ENCODE measurements around the gene PNKP. TPM values are rescaled to one million over a fixed set of nuclear protein-coding genes. Genes with fewer than 3 reads are reported as not detected.
A peak's percentile ranks its signal among the peaks of the same experiment; 100 is the strongest.

PNKP gene
- total RNA-seq, 1 donor from 2014 or later: 69.3 TPM

DNA sequence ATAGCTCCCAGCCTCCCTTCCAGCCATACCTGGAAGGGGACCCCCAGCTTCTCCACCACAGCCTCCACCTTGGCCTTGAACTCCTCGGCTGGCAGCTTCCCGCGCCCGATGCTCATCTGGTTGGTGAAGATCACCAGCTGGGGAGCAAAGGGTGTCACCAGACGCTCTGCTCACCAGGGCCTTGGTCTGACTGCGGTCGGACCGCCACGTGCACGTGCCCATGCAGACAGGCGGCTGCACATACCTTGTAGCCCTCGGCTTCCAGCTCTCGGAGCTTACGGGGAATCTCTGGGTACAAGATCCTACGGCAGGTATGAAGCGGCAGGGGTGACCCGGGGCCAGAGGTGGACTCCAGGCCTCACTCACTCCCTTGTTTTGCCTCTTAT lies 3.4 kb downstream of the PNKP start:
- Histone ChIP-seq H3K4me3 (ENCODE audit: low read depth, low read length) (no peak overlapping the region), H3K36me3 (ENCODE audit: control insufficient read depth, insufficient read depth, low read length) (peaks cover 10% of the 10 kb centered on the region), H3K27me3 (ENCODE audit: control insufficient read depth, insufficient read depth, low read length) (no peaks in the 10 kb centered on the region)
- TF ChIP-seq, protein P1, sequence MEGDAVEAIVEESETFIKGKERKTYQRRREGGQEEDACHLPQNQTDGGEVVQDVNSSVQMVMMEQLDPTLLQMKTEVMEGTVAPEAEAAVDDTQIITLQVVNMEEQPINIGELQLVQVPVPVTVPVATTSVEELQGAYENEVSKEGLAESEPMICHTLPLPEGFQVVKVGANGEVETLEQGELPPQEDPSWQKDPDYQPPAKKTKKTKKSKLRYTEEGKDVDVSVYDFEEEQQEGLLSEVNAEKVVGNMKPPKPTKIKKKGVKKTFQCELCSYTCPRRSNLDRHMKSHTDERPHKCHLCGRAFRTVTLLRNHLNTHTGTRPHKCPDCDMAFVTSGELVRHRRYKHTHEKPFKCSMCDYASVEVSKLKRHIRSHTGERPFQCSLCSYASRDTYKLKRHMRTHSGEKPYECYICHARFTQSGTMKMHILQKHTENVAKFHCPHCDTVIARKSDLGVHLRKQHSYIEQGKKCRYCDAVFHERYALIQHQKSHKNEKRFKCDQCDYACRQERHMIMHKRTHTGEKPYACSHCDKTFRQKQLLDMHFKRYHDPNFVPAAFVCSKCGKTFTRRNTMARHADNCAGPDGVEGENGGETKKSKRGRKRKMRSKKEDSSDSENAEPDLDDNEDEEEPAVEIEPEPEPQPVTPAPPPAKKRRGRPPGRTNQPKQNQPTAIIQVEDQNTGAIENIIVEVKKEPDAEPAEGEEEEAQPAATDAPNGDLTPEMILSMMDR (IDR thresholded peaks at IDR 0.05; ENCODE audit: insufficient read depth, low read length, poor library complexity, severe bottlenecking): no peak
- no peak for DNase-seq (ENCODE audit: low read depth)

DNA sequence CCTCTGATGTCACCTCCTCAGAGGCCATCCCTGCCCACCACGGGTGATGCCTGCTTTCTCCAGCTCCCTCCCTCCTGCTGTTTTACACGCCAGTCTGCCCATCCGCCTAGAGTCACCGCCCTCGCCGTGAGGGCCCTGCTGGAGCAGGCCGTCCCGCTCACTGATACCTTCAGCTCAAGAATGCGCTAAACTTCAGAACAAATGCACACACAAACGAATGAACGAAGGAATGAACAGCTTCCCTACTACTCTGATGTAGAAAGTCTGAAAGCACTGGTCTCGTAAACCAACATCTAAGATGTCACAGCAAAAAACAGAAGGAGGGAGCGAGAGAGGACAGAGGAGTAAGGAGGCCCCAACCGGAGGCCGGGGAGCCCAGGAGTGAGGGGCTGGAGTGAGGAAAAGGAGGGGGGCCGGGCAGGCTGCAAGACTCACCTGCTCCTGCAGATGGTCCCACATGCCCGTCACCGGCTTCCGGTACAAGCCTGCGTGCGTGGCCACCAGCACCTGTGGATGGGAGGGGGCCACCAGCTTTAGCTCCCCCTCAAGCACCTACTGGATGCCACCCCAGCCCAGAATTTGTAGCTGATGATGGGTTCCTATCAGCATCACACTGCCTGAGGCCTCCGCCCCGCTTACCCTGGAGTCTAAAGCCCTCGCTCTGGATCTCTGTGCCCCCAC lies 4.0 kb downstream of the PNKP start:
- TF ChIP-seq, protein P1 (IDR thresholded peaks at IDR 0.05; ENCODE audit: insufficient read depth, low read length, poor library complexity, severe bottlenecking): no peak
- peaks cover 12% of the 10 kb centered on the region for H3K36me3 ChIP-seq (ENCODE audit: control insufficient read depth, insufficient read depth, low read length)
- no peak for DNase-seq (ENCODE audit: low read depth)
- no peaks in the 10 kb centered on the region for H3K27me3 ChIP-seq (ENCODE audit: control insufficient read depth, insufficient read depth, low read length)
- H3K4me3 ChIP-seq (ENCODE audit: low read depth, low read length): no peak overlapping the region

DNA sequence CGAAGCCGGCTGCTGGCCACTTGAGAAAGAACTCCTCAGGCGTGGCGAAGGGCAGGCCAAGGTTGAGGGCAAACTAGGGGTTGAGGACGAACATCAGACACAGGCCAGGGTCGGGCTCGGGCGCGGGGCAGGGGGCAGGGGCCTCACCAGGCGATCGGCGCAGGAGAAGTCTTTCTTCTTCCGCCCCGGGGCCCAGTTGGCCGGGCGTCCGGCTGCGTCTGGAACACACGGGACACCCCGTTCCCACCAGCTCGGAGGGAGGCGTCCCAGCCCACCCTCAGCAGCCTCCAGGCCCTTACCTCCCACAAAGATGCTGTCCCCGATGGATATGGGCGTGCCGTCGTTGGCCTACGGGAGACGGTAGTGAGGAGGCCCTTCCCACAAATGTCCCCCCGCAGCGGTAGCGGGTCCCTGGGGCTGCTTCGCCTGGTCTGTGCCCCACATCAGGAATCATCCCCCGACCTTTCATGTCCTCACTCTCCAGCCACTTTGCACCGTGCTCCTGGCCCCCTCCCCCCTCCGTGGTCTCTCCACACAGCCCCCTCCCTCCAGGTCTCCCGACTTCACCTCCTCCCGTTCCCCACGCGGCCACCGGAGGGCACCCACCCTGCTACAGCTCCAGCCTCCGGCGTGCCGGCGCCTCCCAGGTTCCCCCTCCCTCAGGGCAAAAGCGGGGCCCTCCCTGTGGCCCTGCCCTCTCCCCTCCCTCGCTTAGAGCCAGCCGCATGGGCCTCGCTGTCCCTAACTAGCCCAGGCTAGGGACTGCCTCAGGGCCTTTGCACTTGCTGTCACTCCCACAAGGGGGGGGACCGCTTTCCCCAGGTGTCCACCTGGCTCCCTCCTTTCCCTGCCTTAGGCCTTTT lies 4.8 kb downstream of the PNKP start:
- H3K4me3 ChIP-seq (ENCODE audit: low read depth, low read length): no peak overlapping the region
- TF ChIP-seq, protein P1 (IDR thresholded peaks at IDR 0.05; ENCODE audit: insufficient read depth, low read length, poor library complexity, severe bottlenecking): peak; percentile 39
- H3K36me3 ChIP-seq (ENCODE audit: control insufficient read depth, insufficient read depth, low read length): peaks cover 12% of the 10 kb centered on the region
- no peaks in the 10 kb centered on the region for H3K27me3 ChIP-seq (ENCODE audit: control insufficient read depth, insufficient read depth, low read length)
- DNase-seq (ENCODE audit: low read depth): no peak

DNA sequence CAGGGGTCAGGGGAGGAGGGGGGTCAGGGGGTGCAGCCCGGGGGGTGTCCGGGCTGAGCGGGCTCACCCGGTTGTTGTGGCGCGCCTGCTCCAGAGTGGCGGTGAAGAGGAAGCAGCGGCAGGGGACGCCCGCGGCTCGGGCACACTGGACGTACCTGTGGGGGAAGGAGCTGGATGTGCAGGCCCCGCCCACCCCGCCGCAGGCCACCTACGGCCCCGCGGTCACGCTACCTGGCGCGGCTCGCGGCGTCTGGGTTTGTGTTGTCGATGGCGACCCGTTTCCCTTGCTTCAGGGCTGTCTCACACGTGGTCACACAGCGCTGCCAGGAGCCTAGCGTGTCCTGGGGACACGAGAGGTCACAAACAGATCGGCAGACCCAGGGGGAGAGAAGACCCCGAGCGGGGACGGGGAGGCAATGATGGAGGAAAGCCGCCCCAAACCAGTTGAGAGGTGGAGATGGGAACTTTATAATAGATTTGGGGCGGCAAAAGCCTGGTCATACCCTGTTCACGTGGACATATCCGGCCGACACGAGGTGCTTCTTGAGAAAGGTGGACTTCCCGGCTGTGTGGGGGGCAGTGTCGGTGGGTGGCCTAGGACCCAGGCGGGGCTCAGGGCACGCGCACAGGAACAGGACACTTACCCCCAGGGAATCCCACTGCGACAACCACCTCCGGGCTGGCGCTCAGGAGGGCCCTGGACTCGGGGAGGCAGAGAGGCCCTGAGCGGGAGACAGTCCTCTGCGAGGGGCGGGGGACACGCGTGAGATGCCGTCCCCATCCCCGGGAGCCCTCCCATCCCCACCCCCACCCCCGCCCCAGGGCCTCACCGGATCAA lies 5.6 kb downstream of the PNKP start:
- no peak for DNase-seq (ENCODE audit: low read depth)
- H3K27me3 ChIP-seq (ENCODE audit: control insufficient read depth, insufficient read depth, low read length): no peaks in the 10 kb centered on the region
- no peak overlapping the region for H3K4me3 ChIP-seq (ENCODE audit: low read depth, low read length)
- TF ChIP-seq, protein P1 (IDR thresholded peaks at IDR 0.05; ENCODE audit: insufficient read depth, low read length, poor library complexity, severe bottlenecking): no peak
- H3K36me3 ChIP-seq (ENCODE audit: control insufficient read depth, insufficient read depth, low read length): peaks cover 14% of the 10 kb centered on the region

DNA sequence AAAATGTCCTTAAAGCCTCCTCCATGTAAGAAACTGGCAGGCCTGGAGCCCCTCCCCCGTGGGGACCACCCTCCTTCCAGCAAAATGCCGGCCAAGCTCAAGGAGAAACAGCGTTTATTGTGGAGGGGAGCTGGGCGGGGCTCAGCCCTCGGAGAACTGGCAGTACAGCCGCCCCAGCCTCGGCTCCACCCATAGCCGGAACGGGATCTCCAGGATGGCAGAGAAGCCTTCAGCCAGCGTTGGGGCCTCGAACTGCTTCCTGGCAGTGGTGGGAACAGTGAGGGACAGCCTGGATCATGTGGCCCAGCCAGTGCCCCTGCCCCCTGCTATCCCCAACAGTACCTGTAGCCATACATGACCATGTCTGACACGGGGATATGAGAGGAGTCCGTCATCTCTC lies 6.3 kb downstream of the PNKP start:
- peaks cover 14% of the 10 kb centered on the region for H3K36me3 ChIP-seq (ENCODE audit: control insufficient read depth, insufficient read depth, low read length)
- TF ChIP-seq, protein P1 (IDR thresholded peaks at IDR 0.05; ENCODE audit: insufficient read depth, low read length, poor library complexity, severe bottlenecking): no peak
- H3K4me3 ChIP-seq (ENCODE audit: low read depth, low read length): no peak overlapping the region
- DNase-seq (ENCODE audit: low read depth): no peak
- H3K27me3 ChIP-seq (ENCODE audit: control insufficient read depth, insufficient read depth, low read length): no peaks in the 10 kb centered on the region
